HepG2 (cell line): ENCODE data around the gene C1QB. TPM values are rescaled to one million over a fixed set of nuclear protein-coding genes. Genes with fewer than 3 reads are reported as not detected.

Experiments
- ATAC-seq: fragments of 200-7000 bp; cut with Tn5 transposase; 3 replicates; pipeline ENCODE4 v1.9.1; 2020; ENCODE audit warnings: mild to moderate bottlenecking, moderate library complexity
- BruUV-seq: library from RNA; stranded (reverse); fragments of 400-500 nt; replicated peaks from 2 replicates; lab custom pipeline; 2021; lab: Mats Ljungman, UMichigan
- CTCF ChIA-PET: fragments of 300-600 bp; formaldehyde crosslinking; extraction: SDS; loops from one replicate; lab custom pipeline; 2021; ENCODE audit warnings: low total read pairs, inconsistent platforms, low intra/inter-chr PET ratio; lab: Yijun Ruan, JAX
- POLR2A ChIA-PET: fragments of 350-600 bp; sonication (Branson Sonifier 250); formaldehyde crosslinking; loops from one replicate; lab custom pipeline; 2020; ENCODE audit warnings: antibody characterized with exemption, inconsistent platforms; lab: Yijun Ruan, JAX
- DNase-seq: peaks from one replicate; pipeline ENCODE4 v3.0.0-alpha.2; 2015; ENCODE audit warnings: low spot score
- FAIRE-seq: peaks from 3 replicates; lab custom pipeline; 2011; peaks lifted over from hg19 to GRCh38; lab: Jason Lieb, UNC
- H2AFZ ChIP-seq: one replicate; pipeline ENCODE4 v1.6.1; 2011; ENCODE audit warnings: low read length, inconsistent platforms
- H3K27ac ChIP-seq: fragments of 300-600 bp; 3 replicates; pipeline ENCODE4 v1.8.0; 2011; ENCODE audit warnings: mixed run types, mild to moderate bottlenecking, mixed read lengths, low read length, inconsistent platforms; ENCODE audit not compliant: insufficient read depth; ENCODE audit errors: extremely low read length
- H3K27me3 ChIP-seq, 2 experiments: fragments of 200-600 bp in 1 of 2; 2 replicates in 1 of 2; 3 replicates in 1 of 2; pipeline versions ENCODE4 v1.6.0 to v1.8.0; 2011; ENCODE audit warnings: low read length in 2 of 2, mild to moderate bottlenecking in 2 of 2, moderate library complexity in 2 of 2, inconsistent platforms in 1 of 2; ENCODE audit not compliant: insufficient read depth in 2 of 2, control insufficient read depth in 1 of 2
- H3K36me3 ChIP-seq, 2 experiments: fragments of 200-600 bp in 1 of 2; replicated peaks in 1 of 2; 2 replicates in 1 of 2; 3 replicates in 1 of 2; pipeline versions ENCODE4 v1.5.1 to v1.8.0; 2011; ENCODE audit warnings: low read length in 2 of 2, inconsistent platforms in 1 of 2; ENCODE audit not compliant: insufficient read depth in 2 of 2, control insufficient read depth in 1 of 2
- H3K4me1 ChIP-seq: 2 replicates; pipeline ENCODE4 v1.5.1; 2012; ENCODE audit warnings: low read length, inconsistent platforms; ENCODE audit not compliant: insufficient read depth
- H3K4me2 ChIP-seq: 2 replicates; pipeline ENCODE4 v1.6.0; 2011; ENCODE audit warnings: low read depth, low read length, inconsistent platforms
- H3K4me3 ChIP-seq, 3 experiments: fragments of 200-600 bp in 1 of 3; sonication (generic), shearing (Covaris generic) in 1 of 3; replicated peaks in 1 of 3; 2 replicates each; pipeline ENCODE4 v1.5.1; 2011 to 2016; ENCODE audit warnings: low read length in 3 of 3, inconsistent platforms in 2 of 3, low read depth in 2 of 3, mild to moderate bottlenecking in 2 of 3, control low read depth in 1 of 3, mixed read lengths in 1 of 3; ENCODE audit not compliant: insufficient read depth in 1 of 3
- H3K79me2 ChIP-seq: one replicate; pipeline ENCODE4 v1.6.1; 2011; ENCODE audit warnings: low read length, inconsistent platforms; ENCODE audit not compliant: insufficient read depth
- H3K9ac ChIP-seq: 2 replicates; pipeline ENCODE4 v1.6.0; 2011; ENCODE audit warnings: mild to moderate bottlenecking, low read depth, low read length, inconsistent platforms; ENCODE audit not compliant: insufficient read depth
- H3K9me3 ChIP-seq: 2 replicates; pipeline ENCODE4 v1.5.1; 2012; ENCODE audit warnings: mild to moderate bottlenecking, low read length
- H4K20me1 ChIP-seq: 2 replicates; pipeline ENCODE4 v1.6.0; 2011; ENCODE audit warnings: inconsistent platforms, mild to moderate bottlenecking, low read length, moderate library complexity; ENCODE audit not compliant: insufficient read depth
- KDM2A ChIP-seq: sonication (generic); formaldehyde crosslinking; IDR thresholded peaks from 2 replicates; pipeline ENCODE4 v1.4.0; 2020; ENCODE audit warnings: low read depth, missing genetic modification reagents, borderline replicate concordance
- MED1 ChIP-seq: sonication (generic); formaldehyde crosslinking; IDR thresholded peaks from 2 replicates; pipeline ENCODE4 v1.4.0; 2020; ENCODE audit warnings: missing genetic modification reagents
- NFKB2 ChIP-seq: sonication (generic); formaldehyde crosslinking; IDR thresholded peaks from 2 replicates; pipeline ENCODE4 v1.4.0; 2020; ENCODE audit warnings: missing genetic modification reagents, borderline replicate concordance
- NKX3-1 ChIP-seq: sonication (generic); formaldehyde crosslinking; IDR thresholded peaks from 2 replicates; pipeline ENCODE4 v1.5.0; 2020; ENCODE audit warnings: missing genetic modification reagents
- RFX3 ChIP-seq: IDR thresholded peaks from 2 replicates; pipeline ENCODE4 v1.6.1; 2016; ENCODE audit warnings: missing biosample characterization, missing genetic modification reagents
- TSC22D2 ChIP-seq: sonication (generic); formaldehyde crosslinking; IDR thresholded peaks from 2 replicates; pipeline ENCODE4 v1.5.1; 2020; ENCODE audit warnings: missing genetic modification reagents, mild to moderate bottlenecking, borderline replicate concordance
- ZC3H4 ChIP-seq: sonication (generic); formaldehyde crosslinking; IDR thresholded peaks from 2 replicates; pipeline ENCODE4 v1.4.0; 2020; ENCODE audit warnings: missing genetic modification reagents, borderline replicate concordance
- ZFP62 ChIP-seq: sonication (generic); formaldehyde crosslinking; IDR thresholded peaks from 2 replicates; pipeline ENCODE4 v1.4.0; 2020; ENCODE audit warnings: missing genetic modification reagents
- ZNF101 ChIP-seq: sonication (generic); formaldehyde crosslinking; IDR thresholded peaks from 2 replicates; pipeline ENCODE4 v1.4.0; 2020; ENCODE audit warnings: mild to moderate bottlenecking, low read depth, missing genetic modification reagents, borderline replicate concordance
- ZNF3 ChIP-seq: IDR thresholded peaks from 2 replicates; pipeline ENCODE4 v1.7.0; 2017; ENCODE audit warnings: inconsistent platforms
- ZNF451 ChIP-seq: sonication (generic); formaldehyde crosslinking; IDR thresholded peaks from 2 replicates; pipeline ENCODE4 v1.5.0; 2020; ENCODE audit warnings: mild to moderate bottlenecking, missing genetic modification reagents
- ZNF570 ChIP-seq: sonication (generic); formaldehyde crosslinking; IDR thresholded peaks from 2 replicates; pipeline ENCODE4 v1.4.0; 2020; ENCODE audit warnings: mild to moderate bottlenecking, missing genetic modification reagents, borderline replicate concordance
- WGBS: methylation state at CpG from one replicate; pipeline ENCODE4 v1.1.6; 2017; ENCODE audit warnings: low lambda C conversion rate; 5-methylcytosine and 5-hydroxymethylcytosine counted together
- in situ Hi-C: cut with HindIII; loops from 2 replicates; pipeline ENCODE4 v1.10.0; 2017; ENCODE audit warnings: low pct_unique_long_range_greater_than_20kb; ENCODE audit not compliant: extremely low pct_ligation_motif_present
- intact Hi-C: fragments of 100-400 bp; cut with micrococcal nuclease; formaldehyde crosslinking; loops from one replicate; pipeline ENCODE4 v1.10.0; 2022; ENCODE audit not compliant: unreplicated experiment
- polyA plus RNA-seq, 8 experiments: library from polyadenylated mRNA; depleted of rRNA in 3 of 8; stranded (reverse) in 7 of 8; unstranded in 1 of 8; fragments of >200 nt; fragmentation: Illumina TruSeq in 4 of 8; extraction: Trizol in 4 of 8; gene quantifications; 2 replicates each; pipeline versions ENCODE4 v1.2.1 to v1.2.3, GENCODE V29; 2011 to 2016; ENCODE audit warnings: low read depth in 4 of 8, missing spikeins in 1 of 8, mixed read lengths in 1 of 8; ENCODE audit not compliant: insufficient read depth in 1 of 8
- total RNA-seq, 5 experiments: library from RNA; depleted of rRNA; stranded (reverse); fragments of >200 nt; fragmentation: Illumina TruSeq; extraction: Trizol; gene quantifications; 2 replicates each; pipeline ENCODE4 v1.2.3, GENCODE V29; 2016; ENCODE audit warnings: low read depth in 1 of 5
- TF ChIP-seq, protein P1 (sequence below): sonication (generic); formaldehyde crosslinking; IDR thresholded peaks from 2 replicates; pipeline ENCODE4 v1.4.0; 2020; ENCODE audit warnings: missing genetic modification reagents

C1QB gene
- total and polyA plus RNA-seq, 2 of the 13 experiments (the other 11 are each of a cell fraction or from before 2014, with no cell fraction given), result not detected

DNA sequence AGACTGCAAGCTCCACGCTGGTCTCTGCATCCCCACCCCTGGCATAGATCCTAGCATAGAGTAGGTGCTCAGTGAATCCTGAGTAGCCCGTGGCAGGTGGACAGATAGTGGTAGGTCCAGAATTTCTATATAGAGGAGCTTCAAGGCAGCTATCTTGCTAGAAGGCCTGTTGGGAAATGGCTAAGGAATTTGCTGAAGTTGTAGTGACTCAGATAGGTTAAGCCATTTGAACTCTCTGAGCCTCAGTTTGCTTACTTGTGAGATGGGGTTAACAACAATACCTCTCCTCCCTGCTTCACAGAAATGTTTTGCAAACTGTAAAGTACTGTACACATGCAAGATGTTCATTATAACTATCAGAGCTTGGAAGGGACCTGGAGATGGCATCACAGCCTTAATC, 34.2 kb downstream of the C1QB start:
- TF ChIP-seq TSC22D2 (CRISPR knock-in tag) (no peak), NKX3-1 (CRISPR knock-in tag) (no peak), ZNF570 (CRISPR knock-in tag) (no peak), KDM2A (CRISPR knock-in tag) (no peak), ZNF451 (CRISPR knock-in tag) (no peak), ZNF101 (no peak), RFX3 (CRISPR knock-in tag) (no peak), MED1 (CRISPR knock-in tag) (no peak), ZNF3 (CRISPR knock-in tag) (no peak), ZFP62 (no peak), ZC3H4 (CRISPR knock-in tag) (no peak), NFKB2 (no peak)
- TF ChIP-seq, protein P1, sequence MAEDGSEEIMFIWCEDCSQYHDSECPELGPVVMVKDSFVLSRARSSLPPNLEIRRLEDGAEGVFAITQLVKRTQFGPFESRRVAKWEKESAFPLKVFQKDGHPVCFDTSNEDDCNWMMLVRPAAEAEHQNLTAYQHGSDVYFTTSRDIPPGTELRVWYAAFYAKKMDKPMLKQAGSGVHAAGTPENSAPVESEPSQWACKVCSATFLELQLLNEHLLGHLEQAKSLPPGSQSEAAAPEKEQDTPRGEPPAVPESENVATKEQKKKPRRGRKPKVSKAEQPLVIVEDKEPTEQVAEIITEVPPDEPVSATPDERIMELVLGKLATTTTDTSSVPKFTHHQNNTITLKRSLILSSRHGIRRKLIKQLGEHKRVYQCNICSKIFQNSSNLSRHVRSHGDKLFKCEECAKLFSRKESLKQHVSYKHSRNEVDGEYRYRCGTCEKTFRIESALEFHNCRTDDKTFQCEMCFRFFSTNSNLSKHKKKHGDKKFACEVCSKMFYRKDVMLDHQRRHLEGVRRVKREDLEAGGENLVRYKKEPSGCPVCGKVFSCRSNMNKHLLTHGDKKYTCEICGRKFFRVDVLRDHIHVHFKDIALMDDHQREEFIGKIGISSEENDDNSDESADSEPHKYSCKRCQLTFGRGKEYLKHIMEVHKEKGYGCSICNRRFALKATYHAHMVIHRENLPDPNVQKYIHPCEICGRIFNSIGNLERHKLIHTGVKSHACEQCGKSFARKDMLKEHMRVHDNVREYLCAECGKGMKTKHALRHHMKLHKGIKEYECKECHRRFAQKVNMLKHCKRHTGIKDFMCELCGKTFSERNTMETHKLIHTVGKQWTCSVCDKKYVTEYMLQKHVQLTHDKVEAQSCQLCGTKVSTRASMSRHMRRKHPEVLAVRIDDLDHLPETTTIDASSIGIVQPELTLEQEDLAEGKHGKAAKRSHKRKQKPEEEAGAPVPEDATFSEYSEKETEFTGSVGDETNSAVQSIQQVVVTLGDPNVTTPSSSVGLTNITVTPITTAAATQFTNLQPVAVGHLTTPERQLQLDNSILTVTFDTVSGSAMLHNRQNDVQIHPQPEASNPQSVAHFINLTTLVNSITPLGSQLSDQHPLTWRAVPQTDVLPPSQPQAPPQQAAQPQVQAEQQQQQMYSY (CRISPR knock-in tag), result no peak
- TF ChIP-seq, all 625 proteins: peak for 0
- H3K9ac ChIP-seq, result no peak overlapping the region
- H3K79me2 ChIP-seq, result no peaks in the 10 kb centered on the region
- no peak for FAIRE-seq
- peaks cover 0 to 10% of the 10 kb centered on the region in 2 experiments; a peak in 1 of 5 replicates for H3K27me3 ChIP-seq
- POLR2A ChIA-PET, result no interaction called here
- DNase-seq, result no peak
- no TSS peak for BruUV-seq
- no peaks in the 10 kb centered on the region for H4K20me1 ChIP-seq
- H3K36me3 ChIP-seq, result no peaks in the 10 kb centered on the region
- no peak overlapping the region for H3K4me3 ChIP-seq
- ATAC-seq, result no peak
- no peak overlapping the region for H3K4me2 ChIP-seq
- in situ Hi-C loops (no loop called here), intact Hi-C loops (no loop called here)
- WGBS, result 0% methylated on average over 2 of the region's 2 CpGs
- H3K9me3 ChIP-seq, result no peaks in the 10 kb centered on the region
- no peak overlapping the region for H2AFZ ChIP-seq
- no peaks in the 10 kb centered on the region for H3K4me1 ChIP-seq
- H3K27ac ChIP-seq, result no peak overlapping the region
- CTCF ChIA-PET, result no interaction called here
